ENCODE results near the gene CNST. TPM values are rescaled to one million over a fixed set of nuclear protein-coding genes. Genes with fewer than 3 reads are reported as not detected.

The CNST gene
- 10 to 100 TPM; 16.0 to 23.5 (median 22.2) TPM for polyA plus RNA-seq (ENCODE audit: insufficient read length in 4 of 4)

GRCh38 chr1:246566128-246566812 is at the start of gene CNST, which contains the start of gene TFB2M:
Gene CNST (plus strand): TSS chr1:246566456. CDS start chr1:246591563, 25,107 bp downstream.
Gene TFB2M (minus strand): TSS chr1:246566261. CDS start chr1:246566138, 123 bp downstream.
- peak; percentile 95 to 97 (median 96) for DNase-seq (ENCODE audit: low read depth in 4 of 4, low spot score in 3 of 4)

GRCh38 chr1:246517391-246517790 is 48.9 kb upstream of the CNST start:
- DNase-seq (ENCODE audit: low read depth in 4 of 4, low spot score in 3 of 4), result no peak

GRCh38 chr1:246518456-246519205 is 47.6 kb upstream of the CNST start:
- no peak for DNase-seq (ENCODE audit: low read depth in 4 of 4, low spot score in 3 of 4)

- no peak for DNase-seq (ENCODE audit: low read depth in 4 of 4, low spot score in 3 of 4)
These were observed 46.7 kb upstream of the CNST start for GRCh38 chr1:246519514-246519913.

GRCh38 chr1:246526380-246526779 is 39.9 kb upstream of the CNST start:
- DNase-seq (ENCODE audit: low read depth in 4 of 4, low spot score in 3 of 4), result no peak

- DNase-seq (ENCODE audit: low read depth in 4 of 4, low spot score in 3 of 4), result no peak
These were observed 39.3 kb upstream of the CNST start for GRCh38 chr1:246526915-246527314.

- DNase-seq (ENCODE audit: low read depth in 4 of 4, low spot score in 3 of 4), result no peak
These were observed 38.7 kb upstream of the CNST start for GRCh38 chr1:246527402-246528088.

GRCh38 chr1:246528933-246529731 is 37.1 kb upstream of the CNST start:
- no peak for DNase-seq (ENCODE audit: low read depth in 4 of 4, low spot score in 3 of 4)

- DNase-seq (ENCODE audit: low read depth in 4 of 4, low spot score in 3 of 4), result no peak
These were observed 35.8 kb upstream of the CNST start for GRCh38 chr1:246530482-246530881.

- DNase-seq (ENCODE audit: low read depth in 4 of 4, low spot score in 3 of 4), result no peak
These were observed 33.7 kb upstream of the CNST start for GRCh38 chr1:246532519-246532918.

GRCh38 chr1:246533371-246533905 is 32.8 kb upstream of the CNST start:
- no peak for DNase-seq (ENCODE audit: low read depth in 4 of 4, low spot score in 3 of 4)

- DNase-seq (ENCODE audit: low read depth in 4 of 4, low spot score in 3 of 4), result no peak
These were observed 32.1 kb upstream of the CNST start for GRCh38 chr1:246534114-246534513.

GRCh38 chr1:246537441-246537840 is 28.8 kb upstream of the CNST start:
- DNase-seq (ENCODE audit: low read depth in 4 of 4, low spot score in 3 of 4), result no peak

- DNase-seq (ENCODE audit: low read depth in 4 of 4, low spot score in 3 of 4), result no peak
These were observed 28.4 kb upstream of the CNST start for GRCh38 chr1:246537887-246538286.

GRCh38 chr1:246540738-246541491 is 25.3 kb upstream of the CNST start:
- no peak for DNase-seq (ENCODE audit: low read depth in 4 of 4, low spot score in 3 of 4)

- no peak for DNase-seq (ENCODE audit: low read depth in 4 of 4, low spot score in 3 of 4)
These were observed 22.3 kb upstream of the CNST start for GRCh38 chr1:246544001-246544400.

GRCh38 chr1:246549665-246550064 is 16.6 kb upstream of the CNST start:
- no peak for DNase-seq (ENCODE audit: low read depth in 4 of 4, low spot score in 3 of 4)

GRCh38 chr1:246550402-246550801 is 15.9 kb upstream of the CNST start:
- no peak for DNase-seq (ENCODE audit: low read depth in 4 of 4, low spot score in 3 of 4)

GRCh38 chr1:246552110-246552509 is 14.1 kb upstream of the CNST start:
- no peak for DNase-seq (ENCODE audit: low read depth in 4 of 4, low spot score in 3 of 4)

GRCh38 chr1:246554201-246554600 is 12.1 kb upstream of the CNST start:
- DNase-seq (ENCODE audit: low read depth in 4 of 4, low spot score in 3 of 4), result no peak

Measured in left renal pelvis (tissue), 4 donors.